Natural killer cell treated with Interleukin-12 subunit alpha and Interleukin-12 subunit beta and Interleukin-15 and Interleukin-18, amount 100 ng/mL, for 72 hours (primary cell): ENCODE measurements around the gene ABCC5. TPM values are rescaled to one million over a fixed set of nuclear protein-coding genes. Genes with fewer than 3 reads are reported as not detected.

Experiments used
- ATAC-seq, 2 donors: fragments of 150-1000 bp; cut with Tn5 transposase in 1 of 2; sonication (Bioruptor Pico), chemical (Tn5 transposase) in 1 of 2; 2 replicates each; pipeline ENCODE4 v1.10.0; 2021
- DNase-seq: peaks from one replicate; pipeline ENCODE4 v3.0.0; 2022; ENCODE audit warnings: low spot score
- H3K27ac Mint-ChIP-seq, 2 donors: 1 replicate in 1 of 2; 2 replicates in 1 of 2; pipeline ENCODE4 v1.8.0; 2022; ENCODE audit warnings: mixed read lengths in 2 of 2, mild to moderate bottlenecking in 1 of 2, moderate library complexity in 1 of 2
- H3K27me3 Mint-ChIP-seq, 2 donors: 1 replicate in 1 of 2; 2 replicates in 1 of 2; pipeline ENCODE4 v1.8.0; 2022; ENCODE audit warnings: mixed read lengths in 2 of 2
- H3K36me3 Mint-ChIP-seq: one replicate; pipeline ENCODE4 v1.8.0; 2022; ENCODE audit warnings: mixed read lengths
- H3K4me1 Mint-ChIP-seq, 2 donors: 1 replicate in 1 of 2; 2 replicates in 1 of 2; pipeline ENCODE4 v1.8.0; 2022; ENCODE audit warnings: low read depth in 2 of 2, mixed read lengths in 2 of 2, mild to moderate bottlenecking in 1 of 2
- H3K4me3 Mint-ChIP-seq: one replicate; pipeline ENCODE4 v1.8.0; 2022; ENCODE audit warnings: mixed read lengths
- H3K9me3 Mint-ChIP-seq: 2 replicates; pipeline ENCODE4 v1.8.0; 2022; ENCODE audit warnings: mixed read lengths
- total RNA-seq, 2 donors: library from RNA; stranded (reverse); gene quantifications; one replicate each; pipeline ENCODE4 v1.2.3, GENCODE V29; 2022

The ABCC5 gene
- total RNA-seq, 2 donors from 2014 or later: 16.3 to 33.6 TPM

- peaks cover 4 to 8% of the 10 kb centered on the region in 2 donors for H3K27me3 Mint-ChIP-seq
- no peaks in the 10 kb centered on the region for H3K4me1 Mint-ChIP-seq
- ATAC-seq: no peak
- no peak overlapping the region for H3K27ac Mint-ChIP-seq
- H3K4me3 Mint-ChIP-seq: no peak overlapping the region
- no peak for DNase-seq
- H3K36me3 Mint-ChIP-seq: no peaks in the 10 kb centered on the region
- no peaks in the 10 kb centered on the region for H3K9me3 Mint-ChIP-seq
Measured at GRCh38 chr3:183914856-183915255, 102.8 kb downstream of the ABCC5 start.

GRCh38 chr3:183913580-183913920 lies 104.1 kb downstream of the ABCC5 start:
- Mint-ChIP-seq H3K4me1 (no peaks in the 10 kb centered on the region), H3K36me3 (no peaks in the 10 kb centered on the region), H3K4me3 (no peak overlapping the region), H3K27me3 (peaks cover 4 to 8% of the 10 kb centered on the region in 2 donors), H3K9me3 (no peaks in the 10 kb centered on the region), H3K27ac (no peak overlapping the region)
- no peak for DNase-seq
- ATAC-seq: no peak

- H3K4me1 Mint-ChIP-seq: no peaks in the 10 kb centered on the region
Measured at GRCh38 chr3:183912895-183913579, 104.6 kb downstream of the ABCC5 start.

GRCh38 chr3:183911763-183912506 lies 105.7 kb downstream of the ABCC5 start:
- no peak for DNase-seq
- H3K9me3 Mint-ChIP-seq: no peaks in the 10 kb centered on the region
- peaks cover 4 to 8% of the 10 kb centered on the region in 2 donors for H3K27me3 Mint-ChIP-seq
- no peak for ATAC-seq
- no peak overlapping the region for H3K4me3 Mint-ChIP-seq
- no peak overlapping the region for H3K27ac Mint-ChIP-seq
- H3K36me3 Mint-ChIP-seq: no peaks in the 10 kb centered on the region
- no peaks in the 10 kb centered on the region for H3K4me1 Mint-ChIP-seq

More at GRCh38 chr3:183912895-183913579, 104.6 kb downstream of the ABCC5 start:
- Mint-ChIP-seq H3K4me3 (no peak overlapping the region), H3K27me3 (peaks cover 4 to 8% of the 10 kb centered on the region in 2 donors), H3K27ac (no peak overlapping the region), H3K9me3 (no peaks in the 10 kb centered on the region), H3K36me3 (no peaks in the 10 kb centered on the region)
- DNase-seq: no peak
- no peak for ATAC-seq

GRCh38 chr3:183911087-183911486 lies 106.6 kb downstream of the ABCC5 start:
- ATAC-seq: peak in 1 of 2 donors; percentile 30
- Mint-ChIP-seq H3K9me3 (no peaks in the 10 kb centered on the region), H3K36me3 (no peaks in the 10 kb centered on the region), H3K4me3 (no peak overlapping the region), H3K27ac (no peak overlapping the region), H3K27me3 (peaks cover 4 to 8% of the 10 kb centered on the region in 2 donors), H3K4me1 (no peaks in the 10 kb centered on the region)
- no peak for DNase-seq

- Mint-ChIP-seq H3K9me3 (no peaks in the 10 kb centered on the region), H3K4me1 (no peaks in the 10 kb centered on the region), H3K36me3 (no peaks in the 10 kb centered on the region), H3K27me3 (peaks cover 4 to 8% of the 10 kb centered on the region in 2 donors), H3K4me3 (no peak overlapping the region), H3K27ac (no peak overlapping the region)
- no peak for DNase-seq
- ATAC-seq: no peak
Measured at GRCh38 chr3:183909030-183909600, 108.6 kb downstream of the ABCC5 start.

GRCh38 chr3:183907911-183908331 lies 109.8 kb downstream of the ABCC5 start:
- H3K36me3 Mint-ChIP-seq: no peaks in the 10 kb centered on the region
- no peak for DNase-seq
- H3K27me3 Mint-ChIP-seq: peaks cover 4 to 8% of the 10 kb centered on the region in 2 donors
- no peak overlapping the region for H3K4me3 Mint-ChIP-seq
- ATAC-seq: no peak
- no peak overlapping the region for H3K27ac Mint-ChIP-seq
- no peaks in the 10 kb centered on the region for H3K4me1 Mint-ChIP-seq
- H3K9me3 Mint-ChIP-seq: no peaks in the 10 kb centered on the region

GRCh38 chr3:183907176-183907575 lies 110.5 kb downstream of the ABCC5 start:
- Mint-ChIP-seq H3K4me3 (no peak overlapping the region), H3K27me3 (peaks cover 4 to 8% of the 10 kb centered on the region in 2 donors), H3K9me3 (no peaks in the 10 kb centered on the region), H3K4me1 (no peaks in the 10 kb centered on the region), H3K36me3 (no peaks in the 10 kb centered on the region), H3K27ac (no peak overlapping the region)
- DNase-seq (no peak), ATAC-seq (no peak)

- Mint-ChIP-seq H3K27ac (no peak overlapping the region), H3K4me1 (no peaks in the 10 kb centered on the region), H3K9me3 (no peaks in the 10 kb centered on the region), H3K36me3 (no peaks in the 10 kb centered on the region), H3K27me3 (peaks cover 0 to under 1% of the 10 kb centered on the region in 2 donors), H3K4me3 (no peak overlapping the region)
- DNase-seq (no peak), ATAC-seq (no peak)
Measured at GRCh38 chr3:183906234-183906921, 111.3 kb downstream of the ABCC5 start.

- H3K4me1 Mint-ChIP-seq: no peaks in the 10 kb centered on the region
- H3K9me3 Mint-ChIP-seq: no peaks in the 10 kb centered on the region
- ATAC-seq (no peak), DNase-seq (no peak)
- H3K27me3 Mint-ChIP-seq: peaks cover 3 to 5% of the 10 kb centered on the region in 2 donors
- no peaks in the 10 kb centered on the region for H3K36me3 Mint-ChIP-seq
- H3K27ac Mint-ChIP-seq: no peak overlapping the region
- no peak overlapping the region for H3K4me3 Mint-ChIP-seq
Measured at GRCh38 chr3:183904833-183905780, 112.6 kb downstream of the ABCC5 start.

GRCh38 chr3:183898028-183898431 lies 119.7 kb downstream of the ABCC5 start:
- Mint-ChIP-seq H3K27ac (no peak overlapping the region), H3K4me1 (no peaks in the 10 kb centered on the region), H3K9me3 (no peaks in the 10 kb centered on the region), H3K36me3 (no peaks in the 10 kb centered on the region), H3K27me3 (peaks cover 7 to 10% of the 10 kb centered on the region in 2 donors), H3K4me3 (no peak overlapping the region)
- DNase-seq (no peak), ATAC-seq (no peak)

- DNase-seq: no peak
- Mint-ChIP-seq H3K36me3 (no peaks in the 10 kb centered on the region), H3K27me3 (peaks cover 7 to 14% of the 10 kb centered on the region in 2 donors), H3K4me1 (no peaks in the 10 kb centered on the region), H3K9me3 (no peaks in the 10 kb centered on the region), H3K4me3 (no peak overlapping the region), H3K27ac (no peak overlapping the region)
- peak in 1 of 2 donors; percentile 60 for ATAC-seq
Measured at GRCh38 chr3:183897606-183898005, 120.1 kb downstream of the ABCC5 start.

GRCh38 chr3:183896610-183897009 lies 121.1 kb downstream of the ABCC5 start:
- Mint-ChIP-seq H3K27me3 (peaks cover 7 to 15% of the 10 kb centered on the region in 2 donors), H3K36me3 (no peaks in the 10 kb centered on the region), H3K4me1 (no peaks in the 10 kb centered on the region), H3K27ac (no peak overlapping the region), H3K9me3 (no peaks in the 10 kb centered on the region), H3K4me3 (no peak overlapping the region)
- DNase-seq: no peak
- no peak for ATAC-seq
